Heart right ventricle (tissue), 16 donors: ENCODE data around the gene TMPRSS11A. TPM values are rescaled to one million over a fixed set of nuclear protein-coding genes. Genes with fewer than 3 reads are reported as not detected.

ENCODE experiments used
- ATAC-seq, 8 donors: fragments of 200-7000 bp; cut with Tn5 transposase; one replicate each; pipeline ENCODE4 v1.9.1; 2020; ENCODE audit warnings: mild to moderate bottlenecking in 8 of 8, moderate library complexity in 8 of 8, moderate number of reproducible peaks in 1 of 8
- DNase-seq, 2 donors: peaks; one replicate each; pipeline ENCODE4 v3.0.0-alpha.2; 2020
- H3K27ac ChIP-seq, 10 donors: fragments of 200-600 bp; sonication (generic) in 2 of 10; one replicate each; pipeline versions ENCODE4 v1.5.0 to v1.8.0; 2020 to 2022; ENCODE audit warnings: mild to moderate bottlenecking in 3 of 10
- H3K27me3 ChIP-seq, 7 donors: fragments of 200-600 bp; one replicate each; pipeline ENCODE4 v1.8.0; 2021 to 2022; ENCODE audit warnings: mild to moderate bottlenecking in 2 of 7
- H3K36me3 ChIP-seq, 9 donors: fragments of 200-600 bp; sonication (generic) in 1 of 9; one replicate each; pipeline versions ENCODE4 v1.5.0 to v1.8.0; 2020 to 2022; ENCODE audit warnings: mild to moderate bottlenecking in 2 of 9
- H3K4me1 ChIP-seq, 9 donors: fragments of 200-600 bp; sonication (generic) in 1 of 9; one replicate each; pipeline versions ENCODE4 v1.5.0 to v1.8.0; 2020 to 2022; ENCODE audit warnings: mild to moderate bottlenecking in 4 of 9
- H3K4me3 ChIP-seq, 10 donors: fragments of 200-600 bp; sonication (generic) in 2 of 10; one replicate each; pipeline versions ENCODE4 v1.5.0 to v1.8.0; 2020 to 2022; ENCODE audit warnings: mild to moderate bottlenecking in 7 of 10, moderate library complexity in 2 of 10
- H3K9me3 ChIP-seq, 11 donors: fragments of 200-600 bp in 10 of 11; sonication (generic) in 2 of 11; one replicate each; pipeline versions ENCODE4 v1.5.0 to v1.8.0; 2013 to 2022; ENCODE audit warnings: mild to moderate bottlenecking in 2 of 11, control low read depth in 1 of 11, moderate library complexity in 1 of 11
- CTCF ChIP-seq, 9 donors: fragments of 200-600 bp; sonication (generic) in 2 of 9; IDR thresholded peaks; one replicate each; pipeline versions ENCODE4 v1.5.0 to v1.8.0; 2021 to 2022; ENCODE audit warnings: antibody characterized with exemption in 9 of 9, mild to moderate bottlenecking in 5 of 9, moderate library complexity in 1 of 9
- WGBS, 2 donors: extraction: QIAGEN DNeasy Blood & Tissue Kit; methylation state at CpG; one replicate each; pipeline ENCODE4 v1.1.7; 2013; ENCODE audit warnings: inconsistent platforms in 1 of 2; 5-methylcytosine and 5-hydroxymethylcytosine counted together
- intact Hi-C, 10 donors: fragments of 100-400 bp; cut with DNase I; formaldehyde crosslinking; loops; one replicate each; pipeline versions ENCODE4 v1.11.1 to v1.14.2; 2022
- polyA plus RNA-seq, 2 donors: library from polyadenylated mRNA; stranded (reverse); fragments of 200-250 nt; gene quantifications; one replicate each; pipeline ENCODE4 v1.2.3, GENCODE V29; 2013
- total RNA-seq, 10 donors: library from RNA; stranded (reverse); fragmentation: NEBNext Ultra II Directional in 3 of 10; extraction: Animal tissue kit (Norgen Biotek cat#: 25700) in 3 of 10; gene quantifications; one replicate each; pipeline versions ENCODE4 v1.2.1 to v1.2.4, GENCODE V29; 2021 to 2023
- donor health status: Arrhythmogenic right ventricular cardiomyopathy.
- donor health status: ischemic (EF 13 %, LVEDD 7.1; RV severe dilation, severe dysfunction).
- donor health status: healthy with polysubstance abuse.
- donor health status: DM: no; HTN: yes; CAD: no.
- donor health status: DM: no; HTN: no; CAD: no.
- donor health status: ischemic (EF 25% LVEDD 6.9; RV normal size, moderate dysfunction).
- donor health status: ischemic (EF 25% LVEDD 5.7; RV mildly dilated, moderate dysfunction).
- donor health status: healthy.
- donor health status: DM: yes; HTN: yes; CAD: no.
- donor health status: Ischemic cardiomyopathy.
- donor health status: ischemic (EF 35%, LVEDD 5.7; RV mildly dilated, moderate dysfunction).
- donor health status: nonischemic (EF 11% LVEDD 7.7; RV severe dilation, severe dysfunction).
- donor health status: DM: yes; HTN: yes; CAD: no.
- donor health status: PGD.
- donor health status: ischemic (EF 29% LVEDD 5.4; RV normal size, mild dysfunction).
- donor health status: nonischemic (EF 23%, LVEDD 6.1; RV moderate dilation, normal function).

TMPRSS11A gene
- total and polyA plus RNA-seq, 12 donors = 0.01 TPM; not detected in 11

- DNase-seq = no peak
- H3K27ac ChIP-seq = peak within 1 kb of the TSS in 1 of 10 donors; percentile 2
- H3K9me3 ChIP-seq = no peaks in the 10 kb centered on the region
- WGBS, 2 donors = 92 to 93% methylated on average over 1 of the region's 1 CpG
- ATAC-seq = no peak
- no peaks in the 10 kb centered on the region for H3K27me3 ChIP-seq
- H3K4me3 ChIP-seq = no peak within 1 kb of the TSS
- intact Hi-C loops = loop anchor here in 1 of 10 donors (5.0 kb wide), 1 partner anchor 1598 kb away; no protein-coding TSS in a partner anchor
- no peak for TF ChIP-seq CTCF (IDR thresholded peaks at IDR 0.05)
- H3K4me1 ChIP-seq = peaks cover 0 to 21% (median 0%) of the 10 kb centered on the region in 9 donors
- H3K36me3 ChIP-seq = no peaks in the 10 kb centered on the region
Observed at GRCh38 chr4:67883902-67884301, 79.4 kb downstream of the TMPRSS11A start, which contains the start of gene TMPRSS11D. TMPRSS11D (minus strand) TSS chr4:67884002; CDS start chr4:67883933, 69 bp downstream.

GRCh38 chr4:67883458-67883857 lies 79.8 kb downstream of the TMPRSS11A start:
- no peak for ATAC-seq
- no peak for TF ChIP-seq CTCF (IDR thresholded peaks at IDR 0.05)
- Histone ChIP-seq H3K4me1 (peaks cover 0 to 21% (median 0%) of the 10 kb centered on the region in 9 donors), H3K27ac (peak overlapping the region in 1 of 10 donors; percentile 2), H3K4me3 (no peak overlapping the region), H3K36me3 (no peaks in the 10 kb centered on the region), H3K9me3 (no peaks in the 10 kb centered on the region), H3K27me3 (no peaks in the 10 kb centered on the region)
- DNase-seq = no peak
- intact Hi-C loops = loop anchor here in 1 of 10 donors (5.0 kb wide), 1 partner anchor 1599 kb away; no protein-coding TSS in a partner anchor
- WGBS, 2 donors = 82 to 89% methylated on average over 5 of the region's 5 CpGs

- 40 to 69% methylated on average over 1 of the region's 1 CpG for WGBS, 2 donors
Observed at GRCh38 chr4:67880866-67881610, 82.3 kb downstream of the TMPRSS11A start.

GRCh38 chr4:67879486-67879885 lies 83.8 kb downstream of the TMPRSS11A start:
- H3K27me3 ChIP-seq = no peaks in the 10 kb centered on the region
- ATAC-seq = no peak
- H3K4me1 ChIP-seq = peaks cover 0 to 14% (median 0%) of the 10 kb centered on the region in 9 donors
- DNase-seq = no peak
- H3K27ac ChIP-seq = no peak overlapping the region
- H3K4me3 ChIP-seq = no peak overlapping the region
- no peak for TF ChIP-seq CTCF (IDR thresholded peaks at IDR 0.05)
- WGBS, 2 donors = 79 to 81% methylated on average over 3 of the region's 3 CpGs
- H3K36me3 ChIP-seq = no peaks in the 10 kb centered on the region
- no peaks in the 10 kb centered on the region for H3K9me3 ChIP-seq
- intact Hi-C loops = no loop called here

More at GRCh38 chr4:67880866-67881610, 82.3 kb downstream of the TMPRSS11A start:
- Histone ChIP-seq H3K27me3 (no peaks in the 10 kb centered on the region), H3K36me3 (no peaks in the 10 kb centered on the region), H3K9me3 (no peaks in the 10 kb centered on the region), H3K4me1 (peaks cover 0 to 19% (median 0%) of the 10 kb centered on the region in 9 donors), H3K4me3 (no peak overlapping the region), H3K27ac (no peak overlapping the region)
- intact Hi-C loops = loop anchor here in 1 of 10 donors (5.0 kb wide), 1 partner anchor 1601 kb away; no protein-coding TSS in a partner anchor
- no peak for TF ChIP-seq CTCF (IDR thresholded peaks at IDR 0.05)
- ATAC-seq (no peak), DNase-seq (no peak)
